GM18868 (cell line): ENCODE results near the gene MORN1.

Experiments used
- ATAC-seq: cut with Tn5 transposase; IDR thresholded peaks from one replicate; pipeline ENCODE4 v1.9.1; 2021; ENCODE audit warnings: mild to moderate bottlenecking, moderate library complexity; ENCODE audit not compliant: unreplicated experiment

The MORN1 gene

DNA sequence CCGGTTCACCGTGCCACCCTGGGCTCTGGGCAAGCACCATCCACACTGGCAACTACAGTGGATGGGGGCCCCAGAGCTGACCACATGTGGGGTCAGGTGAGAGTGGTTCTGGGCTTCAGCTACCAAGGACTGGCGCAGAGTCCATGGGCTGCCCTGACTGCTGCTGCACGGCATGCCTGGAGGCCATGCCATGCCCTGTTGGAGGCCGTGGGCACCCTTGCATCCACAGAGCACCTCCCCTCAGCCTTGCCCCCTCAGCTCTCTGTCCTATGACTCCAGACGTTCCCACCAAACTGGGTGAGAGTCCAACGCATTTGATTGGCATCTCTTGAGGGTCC is 15.5 kb downstream of the MORN1 start:
- ATAC-seq = no peak

DNA sequence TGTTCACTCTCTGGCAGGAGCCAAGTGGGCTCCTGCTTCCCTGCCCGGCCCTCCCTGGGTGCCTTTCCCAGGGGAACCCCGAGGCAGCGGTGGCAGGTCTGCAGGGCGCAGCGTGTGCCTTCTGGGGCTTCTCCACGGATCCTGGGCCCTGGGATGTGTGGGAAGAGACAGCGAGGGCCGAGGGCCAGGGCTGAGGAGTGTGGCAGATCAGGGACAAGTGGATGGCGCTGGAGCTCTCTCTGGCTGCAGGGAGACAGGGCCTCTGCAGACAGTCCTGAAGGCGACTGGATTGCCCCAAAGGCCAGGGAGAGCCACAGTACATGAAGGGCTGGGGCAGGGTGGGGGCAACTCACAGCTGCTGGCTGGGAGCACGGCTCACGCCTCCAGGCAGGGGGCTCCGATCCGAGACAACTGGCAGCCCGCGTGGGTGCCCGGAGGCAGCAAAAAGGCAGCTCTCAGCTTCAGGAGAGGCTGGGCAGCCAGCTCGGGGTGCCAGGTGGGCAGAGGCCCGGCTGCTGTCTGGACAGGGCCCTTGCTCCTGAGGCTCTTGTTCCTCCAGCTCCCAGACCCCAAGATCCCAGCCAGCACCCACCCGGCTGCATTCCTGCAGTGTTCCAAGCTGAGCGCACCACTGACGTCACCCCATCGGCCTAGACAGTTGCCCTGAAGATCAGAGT is 16.0 kb downstream of the MORN1 start:
- no peak for ATAC-seq

DNA sequence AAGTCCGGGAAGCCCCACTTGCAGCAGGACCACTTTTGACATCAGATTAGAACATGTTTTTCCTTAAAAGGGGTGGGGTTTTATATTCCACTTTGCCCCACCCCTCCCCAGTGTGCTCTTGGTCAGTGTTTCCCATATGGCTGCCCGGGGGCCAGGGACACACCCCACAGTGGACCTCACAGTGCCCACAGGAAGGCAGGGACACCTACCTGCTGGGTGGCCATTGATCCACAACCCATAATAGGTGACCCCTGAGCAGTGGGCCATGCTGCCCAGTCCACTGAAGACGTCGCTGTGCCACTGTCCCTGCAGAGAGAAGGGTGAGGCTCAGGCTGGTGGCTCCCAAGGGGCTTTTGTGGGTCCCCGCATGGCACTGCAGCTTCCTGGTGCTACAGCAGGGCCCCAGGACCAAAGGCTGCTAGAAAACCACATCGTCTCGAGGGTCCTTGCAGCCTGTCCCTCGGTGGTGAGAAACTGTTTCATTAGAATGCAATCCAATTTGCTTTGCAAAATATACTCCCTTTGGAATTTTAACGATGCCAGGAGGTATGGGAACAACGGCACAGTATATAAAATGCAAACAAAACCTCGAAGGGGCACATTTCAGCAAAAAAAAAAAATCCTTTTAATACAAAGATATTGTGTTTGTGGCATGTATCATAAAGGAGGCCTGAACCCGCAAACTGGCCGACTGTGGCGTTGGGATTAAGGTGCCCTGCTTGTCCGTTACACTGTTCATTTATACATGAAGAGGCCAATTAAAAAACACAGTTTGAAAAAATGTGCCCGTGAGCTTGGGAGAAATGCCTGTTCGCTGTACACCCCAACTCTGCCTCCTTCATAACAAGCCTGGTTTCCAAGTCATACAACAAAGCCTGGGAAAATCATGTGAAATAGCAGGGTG is 16.9 kb downstream of the MORN1 start:
- ATAC-seq = no peak

GRCh38 chr1:2373551-2374251 is 17.7 kb downstream of the MORN1 start:
- no peak for ATAC-seq

DNA sequence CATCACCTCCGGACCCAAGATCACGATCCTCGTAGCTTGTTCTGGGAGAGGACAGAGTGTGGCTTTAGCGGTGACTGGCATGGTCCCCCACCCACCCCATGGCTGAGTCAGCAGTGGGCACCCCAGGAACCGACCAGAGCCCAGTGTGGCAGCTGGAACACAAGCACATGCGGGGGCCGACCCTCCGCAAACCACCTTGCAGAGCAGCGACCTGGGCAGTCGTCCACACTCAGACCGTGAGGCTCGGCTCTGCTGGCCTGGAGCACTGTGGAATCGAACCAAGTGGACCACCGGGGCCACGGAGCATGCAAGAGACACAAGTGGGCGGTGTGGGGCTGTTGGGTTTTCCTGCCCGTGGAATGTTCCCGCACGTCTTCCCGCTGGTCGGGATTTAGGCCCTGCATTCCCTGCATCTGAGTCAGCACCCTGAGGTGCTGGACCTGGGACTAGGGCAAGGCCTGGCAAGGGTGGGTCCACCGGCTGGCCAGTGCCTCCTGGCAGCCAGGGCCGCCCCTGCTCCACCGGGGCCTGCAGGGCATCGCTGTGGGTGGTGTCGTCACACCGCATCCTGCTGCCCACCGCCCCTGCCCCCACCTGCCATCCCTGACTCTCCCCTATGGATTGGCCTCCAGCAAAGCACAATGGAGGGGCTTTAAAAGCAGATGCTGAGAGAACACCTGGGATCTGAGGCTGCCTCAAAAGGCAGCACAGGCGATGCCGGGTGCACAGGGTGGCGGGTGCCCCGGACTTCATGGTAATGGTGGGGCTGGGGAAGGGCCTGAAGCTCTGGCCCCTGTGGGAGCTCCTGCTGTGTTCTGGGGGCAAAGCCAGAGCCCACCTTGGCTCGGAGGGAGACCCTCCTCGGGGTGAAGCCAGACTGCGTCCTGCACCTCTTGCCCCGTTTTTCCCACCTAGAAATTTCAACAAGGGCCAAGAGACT is 18.5 kb downstream of the MORN1 start:
- ATAC-seq = no peak

- no peak for ATAC-seq
These were observed 23.2 kb downstream of the MORN1 start for GRCh38 chr1:2368053-2368744.

DNA sequence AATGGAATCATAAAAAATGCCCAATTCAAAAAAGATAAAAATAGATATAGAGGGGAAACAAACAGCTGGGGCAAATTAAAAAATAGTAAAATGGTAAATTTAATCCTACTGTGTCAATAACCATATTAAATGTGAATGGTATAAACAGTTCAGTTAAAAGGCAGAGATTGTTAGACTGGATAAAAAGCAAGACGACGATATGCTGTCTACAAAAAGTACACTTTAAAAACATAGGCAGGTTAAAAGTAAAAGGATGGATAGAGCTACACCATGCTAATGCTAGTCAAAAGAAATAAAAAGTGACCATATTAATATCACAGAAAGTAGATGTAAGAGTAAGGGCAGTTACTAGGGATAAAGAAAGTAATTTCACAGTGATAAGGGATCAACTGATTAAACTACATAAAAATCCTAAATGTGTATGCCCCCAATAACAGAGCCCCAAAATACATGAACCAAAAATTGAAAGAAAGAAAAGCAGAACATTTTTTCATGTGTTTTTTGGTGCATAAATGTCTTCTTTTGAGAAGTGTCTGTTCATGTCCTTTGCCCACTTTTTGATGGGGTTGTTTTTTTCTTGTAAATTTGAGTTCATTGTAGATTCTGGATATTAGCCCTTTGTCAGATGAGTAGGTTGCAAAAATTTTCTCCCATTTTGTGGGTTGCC is 27.4 kb downstream of the MORN1 start:
- ATAC-seq = no peak

- ATAC-seq = no peak
These were observed 30.6 kb downstream of the MORN1 start for GRCh38 chr1:2360588-2361364.

DNA sequence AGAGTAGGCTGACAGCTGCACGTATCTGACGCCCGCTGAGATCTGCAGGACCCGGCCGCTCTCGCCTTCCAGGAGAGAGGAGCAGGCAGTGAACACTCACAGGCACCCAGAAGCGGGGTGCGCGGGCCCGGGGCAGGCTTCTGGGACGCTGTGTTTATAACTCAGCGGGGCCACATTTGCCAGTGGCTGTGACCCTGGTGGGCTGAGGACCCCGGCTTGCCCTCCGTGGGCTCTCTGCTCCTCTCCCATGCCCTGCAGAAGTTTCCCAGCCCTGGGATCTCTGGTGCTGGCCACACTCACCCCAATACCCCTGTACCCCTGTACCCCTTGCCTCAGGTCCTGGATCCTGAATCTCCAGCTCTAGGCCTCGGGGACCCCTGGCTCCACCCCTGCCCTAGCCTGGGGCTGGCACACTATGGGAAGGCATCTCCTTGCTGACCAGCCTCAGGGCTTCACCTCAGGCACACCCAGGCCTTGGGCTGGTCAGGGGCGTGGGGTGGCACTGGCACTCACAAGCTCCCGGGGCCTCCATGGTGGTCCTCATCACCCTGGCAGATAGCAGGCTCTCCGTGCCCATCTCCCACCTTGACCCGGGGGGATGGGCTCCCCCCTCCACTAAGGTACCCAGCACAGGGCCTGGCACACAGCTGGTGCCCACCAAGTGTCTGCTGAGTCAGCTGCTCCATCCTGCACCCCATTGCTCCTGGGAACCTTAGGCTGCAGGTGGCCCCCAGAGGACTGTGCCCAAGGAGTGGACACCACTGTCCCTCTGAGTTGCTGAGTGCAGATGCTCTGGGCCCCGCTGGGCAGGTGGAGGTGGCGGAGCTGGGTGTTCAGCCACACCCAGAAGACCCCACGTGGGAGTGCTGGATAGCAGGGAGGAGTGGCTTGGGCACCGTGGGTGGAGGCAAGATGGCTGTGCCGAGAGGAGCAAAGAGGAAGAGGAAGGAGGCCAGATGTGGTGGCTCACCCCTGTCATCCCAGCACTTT is 32.4 kb downstream of the MORN1 start:
- no peak for ATAC-seq

GRCh38 chr1:2358072-2358471 is 33.3 kb downstream of the MORN1 start:
- no peak for ATAC-seq

GRCh38 chr1:2356911-2357845 is 34.2 kb downstream of the MORN1 start:
- ATAC-seq = no peak

DNA sequence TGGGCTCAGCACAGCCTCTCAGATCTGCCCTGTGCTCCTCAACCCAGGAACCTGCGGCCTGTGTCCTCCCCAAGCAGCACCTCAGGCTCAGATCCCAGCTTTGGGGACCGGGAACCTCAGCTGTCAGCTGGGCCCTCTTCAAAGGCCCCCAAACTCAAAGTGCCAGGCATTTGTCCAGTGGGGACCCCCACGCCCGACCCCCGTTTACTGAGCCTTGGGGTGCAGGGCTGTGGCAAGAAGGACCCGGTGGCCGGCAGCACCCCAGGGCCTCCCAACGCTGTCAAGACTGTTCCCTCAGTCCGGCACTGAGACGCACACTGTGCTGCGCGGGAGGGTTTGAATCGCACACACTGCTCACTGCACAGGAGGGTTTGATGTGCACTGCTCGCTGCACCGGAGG is 35.0 kb downstream of the MORN1 start:
- ATAC-seq = no peak

GRCh38 chr1:2355373-2356261 is 35.7 kb downstream of the MORN1 start:
- no peak for ATAC-seq

DNA sequence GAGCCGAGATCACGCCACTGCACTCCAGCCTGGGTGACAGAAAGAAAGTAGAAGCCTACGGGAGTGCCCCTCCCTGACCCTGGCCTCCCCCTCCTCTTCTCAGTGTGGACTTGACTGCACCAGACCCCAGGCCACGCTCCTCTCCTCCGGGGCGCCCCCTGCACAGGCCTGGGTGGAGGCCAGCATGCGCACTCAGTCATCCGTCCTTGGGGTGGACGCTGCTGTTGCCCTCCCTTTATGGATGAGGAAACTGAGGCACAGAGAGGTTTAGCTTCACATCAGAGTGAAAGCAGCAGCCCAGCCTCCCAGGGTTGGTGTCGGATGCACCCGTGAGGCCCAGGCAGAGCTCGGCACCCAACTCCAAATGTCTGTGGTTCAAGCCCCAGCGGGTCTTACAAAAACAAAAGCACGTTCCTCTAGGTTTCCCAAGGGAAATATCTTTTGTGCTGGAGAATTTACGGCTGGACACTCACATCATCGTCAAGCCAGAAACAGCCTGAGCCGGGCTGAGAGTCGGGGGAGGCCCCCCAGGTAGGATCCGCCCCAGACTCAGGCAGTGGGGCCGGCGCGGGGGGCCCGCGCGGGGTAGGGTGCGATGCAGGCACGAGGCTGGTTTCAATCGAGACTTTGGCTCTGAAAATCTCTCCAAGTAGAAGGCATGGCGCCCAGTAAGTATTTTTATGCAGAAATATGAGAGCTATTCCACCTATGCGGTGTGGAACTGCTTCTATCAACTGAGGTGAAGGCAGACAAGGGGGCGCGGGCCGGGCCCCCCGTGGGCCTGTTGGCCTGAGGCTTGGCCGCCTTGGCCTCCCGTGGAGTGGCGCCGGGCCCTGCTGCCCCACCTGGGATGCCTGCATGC is 36.6 kb downstream of the MORN1 start:
- ATAC-seq = no peak
